K562 (cell line): ENCODE results near the gene SNRNP48. TPM values are rescaled to one million over a fixed set of nuclear protein-coding genes. Genes with fewer than 3 reads are reported as not detected.

Experiments used
- ATAC-seq: fragments of 200-7000 bp; cut with Tn5 transposase; 3 replicates; pipeline ENCODE4 v1.9.1; 2020; ENCODE audit warnings: moderate library complexity
- BruUV-seq: library from RNA; stranded (reverse); fragments of 400-500 nt; replicated peaks from 2 replicates; lab custom pipeline; 2021; lab: Mats Ljungman, UMichigan
- CTCF ChIA-PET: fragments of 300-600 bp; formaldehyde crosslinking; extraction: SDS; loops from one replicate; lab custom pipeline; 2021; ENCODE audit warnings: low intra/inter-chr PET ratio; lab: Yijun Ruan, JAX
- POLR2A ChIA-PET: fragments of 300-600, 350-650 bp; sonication (Branson Sonifier 250); formaldehyde crosslinking; extraction: SDS; loops from one replicate; lab custom pipeline; 2021; ENCODE audit warnings: antibody characterized with exemption, inconsistent platforms; lab: Yijun Ruan, JAX
- DNase-seq, 4 experiments: peaks; one replicate each; pipeline versions ENCODE4 v3.0.0 to v3.0.0-alpha.2; 2011 to 2018; ENCODE audit warnings: low spot score in 3 of 4, mixed read lengths in 3 of 4; ENCODE audit errors: extremely low read depth in 1 of 4
- FAIRE-seq: peaks from 2 replicates; lab custom pipeline; 2011; peaks lifted over from hg19 to GRCh38; lab: Jason Lieb, UNC
- H2AFZ ChIP-seq: 2 replicates; pipeline ENCODE4 v1.6.0; 2011; ENCODE audit warnings: low read depth, low read length, control low read depth, inconsistent platforms
- H3K27ac ChIP-seq: fragments of 200-600 bp; 3 replicates; pipeline ENCODE4 v1.8.0; 2011; ENCODE audit warnings: low read depth, mild to moderate bottlenecking, control low read depth, inconsistent platforms, low read length, moderate library complexity, mixed read lengths; ENCODE audit errors: extremely low read depth
- H3K27me3 ChIP-seq, 2 experiments: fragments of 300-600 bp in 1 of 2; 2 replicates in 1 of 2; 3 replicates in 1 of 2; pipeline versions ENCODE4 v1.6.0 to v1.8.0; 2011; ENCODE audit warnings: inconsistent platforms in 2 of 2, low read length in 2 of 2, mild to moderate bottlenecking in 1 of 2, mixed read lengths in 1 of 2, moderate library complexity in 1 of 2; ENCODE audit not compliant: control insufficient read depth in 2 of 2, insufficient read depth in 2 of 2
- H3K36me3 ChIP-seq: fragments of 300-600 bp; 3 replicates; pipeline ENCODE4 v1.8.0; 2011; ENCODE audit warnings: mild to moderate bottlenecking, low read length, inconsistent platforms; ENCODE audit not compliant: control insufficient read depth, insufficient read depth
- H3K4me1 ChIP-seq, 2 experiments: fragments of 200-600 bp in 1 of 2; replicated peaks in 1 of 2; 2 replicates in 1 of 2; 3 replicates in 1 of 2; pipeline versions ENCODE4 v1.5.1 to v1.8.0; 2011; ENCODE audit warnings: inconsistent platforms in 2 of 2, low read length in 2 of 2, mild to moderate bottlenecking in 1 of 2, mixed read lengths in 1 of 2, moderate library complexity in 1 of 2; ENCODE audit not compliant: control insufficient read depth in 2 of 2, insufficient read depth in 2 of 2
- H3K4me2 ChIP-seq: 2 replicates; pipeline ENCODE4 v1.6.1; 2011; ENCODE audit warnings: low read length, control low read depth, inconsistent platforms, mixed read lengths; ENCODE audit not compliant: insufficient read depth
- H3K4me3 ChIP-seq: fragments of 200-600 bp; sonication (generic), shearing (Covaris generic); 2 replicates; pipeline ENCODE4 v1.5.1; 2016; ENCODE audit warnings: control low read depth, inconsistent platforms
- H3K79me2 ChIP-seq: fragments of 200-600 bp; 3 replicates; pipeline ENCODE4 v1.8.0; 2011; ENCODE audit warnings: low read length, inconsistent platforms; ENCODE audit not compliant: control insufficient read depth, insufficient read depth
- H3K9ac ChIP-seq, 2 experiments: 2 replicates each; pipeline versions ENCODE4 v1.6.0 to v1.6.1; 2011; ENCODE audit warnings: low read depth in 2 of 2, low read length in 2 of 2, control low read depth in 1 of 2, inconsistent platforms in 1 of 2, mild to moderate bottlenecking in 1 of 2, mixed read lengths in 1 of 2; ENCODE audit not compliant: insufficient read depth in 1 of 2
- H3K9me1 ChIP-seq: one replicate; pipeline ENCODE4 v1.6.0; 2011; ENCODE audit warnings: inconsistent platforms, mild to moderate bottlenecking, low read length, moderate library complexity; ENCODE audit not compliant: control insufficient read depth, insufficient read depth
- H3K9me3 ChIP-seq: replicated peaks from 2 replicates; pipeline ENCODE4 v1.5.1; 2011; ENCODE audit warnings: low read depth, low read length, inconsistent platforms; ENCODE audit not compliant: control insufficient read depth, insufficient read depth
- H4K20me1 ChIP-seq: replicated peaks from 2 replicates; pipeline ENCODE4 v1.6.1; 2011; ENCODE audit warnings: low read length, inconsistent platforms, mixed read lengths; ENCODE audit not compliant: control insufficient read depth, insufficient read depth
- CHAMP1 ChIP-seq: fragments of 450-650 bp; IDR thresholded peaks from 2 replicates; pipeline ENCODE4 v1.6.1; 2016; ENCODE audit warnings: mild to moderate bottlenecking
- ETV1 ChIP-seq: fragments of 450-650 bp; conservative IDR thresholded peaks from 2 replicates; pipeline ENCODE4 v1.6.1; 2016; ENCODE audit warnings: missing genetic modification characterization, control low read depth, low read depth, missing compliant biosample characterization
- MBD1 ChIP-seq: fragments of 250-450 bp; sonication (Bioruptor Pico); IDR thresholded peaks from 2 replicates; pipeline ENCODE4 v1.8.0; 2022; ENCODE audit warnings: inconsistent platforms
- NFE2 ChIP-seq: IDR thresholded peaks from 2 replicates; pipeline ENCODE4 v1.6.1; 2014; ENCODE audit warnings: antibody characterized with exemption, low read depth
- POLR2G ChIP-seq: fragments of 200-400 bp; formaldehyde crosslinking; IDR thresholded peaks from 2 replicates; pipeline ENCODE4 v1.6.1; 2017; ENCODE audit warnings: low read depth, mild to moderate bottlenecking, antibody characterized with exemption, low read length, moderate library complexity
- SNRNP70 ChIP-seq: fragments of 200-400 bp; formaldehyde crosslinking; optimal IDR thresholded peaks from 2 replicates; pipeline ENCODE3; 2017; ENCODE audit warnings: low read depth, low read length
- ZNF318 ChIP-seq, 2 experiments: fragments of 450-650 bp; IDR thresholded peaks; 2 replicates each; pipeline ENCODE4 v1.6.1; 2016; ENCODE audit warnings: mild to moderate bottlenecking in 2 of 2, borderline replicate concordance in 1 of 2, low read depth in 1 of 2, moderate library complexity in 1 of 2
- ZNF764 ChIP-seq: fragments of 250-450 bp; sonication (Bioruptor Pico); IDR thresholded peaks from 2 replicates; pipeline ENCODE4 v1.4.0; 2020; ENCODE audit warnings: low read depth, mild to moderate bottlenecking, moderate library complexity
- WGBS: fragments of 100-300 bp; shearing (Covaris generic); methylation state at CpG from one replicate; pipeline ENCODE4 v1.1.6; 2016; ENCODE audit warnings: low coverage, mixed read lengths; ENCODE audit not compliant: insufficient coverage; ENCODE audit errors: missing lambda C conversion rate; 5-methylcytosine and 5-hydroxymethylcytosine counted together
- in situ Hi-C: fragments of 300-500 bp; cut with MboI; formaldehyde crosslinking; loops from 4 replicates; pipeline ENCODE4 v1.15.0; 2018; ENCODE audit warnings: inconsistent platforms, mixed read lengths
- intact Hi-C: fragments of 100-400 bp; cut with micrococcal nuclease; formaldehyde crosslinking; loops from 2 replicates; pipeline ENCODE4 v1.14.2; 2022
- polyA plus RNA-seq, 8 experiments: library from polyadenylated mRNA; depleted of rRNA in 4 of 8; stranded (reverse) in 5 of 8; unstranded in 3 of 8; fragments of >200 nt; fragmentation: Nextera tagmentation in 2 of 8; fragmentation: Illumina TruSeq in 1 of 8; extraction: Ambion mirVana in 2 of 8; extraction: Trizol in 1 of 8; gene quantifications; 2 replicates each; pipeline versions ENCODE4 v1.2.1 to v1.2.3, GENCODE V29; 2011 to 2014; ENCODE audit warnings: inconsistent platforms in 1 of 8, missing spikeins in 1 of 8
- total RNA-seq, 7 experiments: library from RNA; depleted of rRNA in 6 of 7; stranded (reverse); fragments of >200 nt in 6 of 7; fragmentation: Illumina TruSeq in 2 of 7; extraction: Trizol in 2 of 7; gene quantifications; 2 replicates each; pipeline versions ENCODE4 v1.2.1 to v1.2.3, GENCODE V29; 2011 to 2021; ENCODE audit warnings: low replicate concordance in 1 of 7

The SNRNP48 gene
- total and polyA plus RNA-seq, 9 of the 15 experiments (the other 6 are each of a cell fraction or from before 2014, with no cell fraction given): 6.2 to 32.9 (median 18.6) TPM

- TF ChIP-seq ZNF318 (IDR thresholded peaks at IDR 0.05; ENCODE audit: borderline replicate concordance in 1 of 2, low read depth in 1 of 2): no peak
Observed at GRCh38 chr6:7558781-7559180, 31.2 kb upstream of the SNRNP48 start (continued).

GRCh38 chr6:7559196-7559595, 30.8 kb upstream of the SNRNP48 start:
- BruUV-seq: no TSS peak
- Histone ChIP-seq H3K4me2 (no peak overlapping the region), H3K4me3 (no peak overlapping the region), H3K9me3 (no peaks in the 10 kb centered on the region), H3K9me1 (no peaks in the 10 kb centered on the region), H3K79me2 (no peaks in the 10 kb centered on the region), H3K27me3 (peaks cover 57 to 60% of the 10 kb centered on the region in 2 experiments), H3K4me1 (peaks cover 0 to 4% of the 10 kb centered on the region in 2 experiments; a peak in 1 of 5 replicates), H3K36me3 (no peaks in the 10 kb centered on the region), H4K20me1 (peaks cover 6% of the 10 kb centered on the region; the same call in 1 of the 2 replicates), H3K27ac (no peak overlapping the region), H2AFZ (no peak overlapping the region), H3K9ac (no peak overlapping the region)
- WGBS: 0% methylated on average over 6 of the region's 6 CpGs
- intact Hi-C loops: no loop called here
- ChIA-PET POLR2A (interaction anchor here (0.8 to 1.1 kb wide), 4 partner anchors 11 to 21 kb away, joined by 3 to 4 read pairs (median 4); no protein-coding TSS in a partner anchor), CTCF (no interaction called here)
- FAIRE-seq (no peak), DNase-seq (no peak), ATAC-seq (no peak)
- in situ Hi-C loops: no loop called here
- no peak for TF ChIP-seq MBD1 (CRISPR knock-in tag)
- TF ChIP-seq ETV1 (tag): no peak
- no peak for TF ChIP-seq NFE2
- no peak for TF ChIP-seq POLR2G
- TF ChIP-seq SNRNP70: no peak
- no peak for TF ChIP-seq ZNF764 (CRISPR knock-in tag)
- TF ChIP-seq CHAMP1: no peak
